Non-pigmented ciliary epithelial cell (primary cell): ENCODE measurements around the gene INSIG1.

Experiments
- DNase-seq: peaks from one replicate; pipeline ENCODE4 v3.0.0-alpha.2; 2010; ENCODE audit warnings: low read depth

The INSIG1 gene

DNA sequence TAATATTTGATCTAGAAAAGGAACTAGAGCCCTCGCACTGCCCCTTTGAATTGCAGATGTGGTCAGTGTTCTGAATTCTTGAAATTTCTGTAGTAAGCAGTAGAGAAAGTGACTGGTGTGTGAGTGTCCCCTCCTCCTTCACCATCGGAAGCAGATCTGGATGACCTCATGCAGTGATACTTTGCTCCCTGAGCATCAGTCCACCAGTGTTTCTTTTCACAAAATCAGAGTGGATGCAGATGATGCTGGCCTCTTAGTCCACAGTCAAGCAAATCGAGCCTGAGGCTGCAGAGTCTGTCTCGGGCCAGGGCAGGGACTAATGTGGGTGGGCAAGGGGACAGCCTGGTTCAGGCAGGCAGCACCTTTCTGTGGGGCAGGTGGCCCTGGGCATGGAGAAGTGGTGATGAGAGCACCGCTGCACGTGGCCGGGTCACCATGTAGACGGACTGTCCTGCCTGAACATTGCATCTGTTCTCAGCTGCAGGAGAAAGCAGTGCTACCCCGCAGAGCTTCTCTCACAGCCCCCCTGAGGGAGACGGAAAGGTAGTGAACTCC, 5.4 kb downstream of the INSIG1 start:
- no peak for DNase-seq

DNA sequence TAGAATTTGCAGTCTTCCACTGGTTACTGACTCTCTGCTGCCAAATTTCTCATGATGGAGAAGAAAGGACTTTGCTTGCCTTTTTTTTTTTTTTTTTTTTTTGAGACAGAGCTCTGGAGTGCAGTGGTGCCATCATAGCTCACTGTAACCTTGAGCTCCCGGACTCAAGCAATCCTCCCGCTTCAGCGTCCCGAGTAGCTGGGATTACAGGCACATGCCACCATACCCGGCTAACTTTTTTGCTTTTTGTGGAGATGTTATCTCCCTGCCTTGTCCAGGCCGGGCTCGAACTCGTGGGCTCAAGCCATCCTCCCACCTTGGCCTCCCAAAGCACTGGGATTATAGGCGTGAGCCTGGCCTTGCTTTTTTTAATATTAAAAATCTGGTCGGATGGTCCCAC, 6.2 kb downstream of the INSIG1 start:
- no peak for DNase-seq

DNA sequence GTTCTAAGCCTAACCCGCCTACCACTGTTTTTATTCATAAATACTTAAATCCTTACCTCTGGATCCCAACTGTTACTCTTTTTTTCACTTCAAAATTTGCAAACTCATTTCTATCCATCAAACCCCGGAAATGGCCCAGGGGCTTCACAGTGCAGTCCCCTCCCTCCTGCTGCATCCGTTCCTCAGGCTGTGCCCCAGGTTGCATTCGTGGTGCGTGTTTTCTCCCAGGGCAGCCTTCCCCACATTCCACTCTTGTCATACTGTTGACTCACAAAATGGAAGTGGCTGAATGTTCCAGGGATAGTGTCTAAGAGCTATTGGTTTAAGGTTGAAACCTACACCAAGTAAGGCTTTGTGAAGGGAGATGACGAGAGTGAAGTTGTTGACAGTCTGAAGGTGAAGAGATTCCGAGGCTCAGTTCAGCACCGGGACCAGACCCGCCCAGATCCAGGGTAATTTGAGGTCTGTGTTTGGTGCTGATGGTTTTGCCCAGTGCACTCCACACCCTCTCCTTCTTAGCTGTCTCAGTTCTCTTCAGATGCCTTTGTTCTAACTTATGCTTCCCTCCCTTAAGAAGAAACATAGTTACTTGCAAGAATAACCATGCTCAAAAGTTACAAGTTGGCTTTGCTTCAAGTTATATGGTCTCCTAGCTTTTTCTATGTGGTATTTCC, 7.7 kb downstream of the INSIG1 start:
- no peak for DNase-seq

DNA sequence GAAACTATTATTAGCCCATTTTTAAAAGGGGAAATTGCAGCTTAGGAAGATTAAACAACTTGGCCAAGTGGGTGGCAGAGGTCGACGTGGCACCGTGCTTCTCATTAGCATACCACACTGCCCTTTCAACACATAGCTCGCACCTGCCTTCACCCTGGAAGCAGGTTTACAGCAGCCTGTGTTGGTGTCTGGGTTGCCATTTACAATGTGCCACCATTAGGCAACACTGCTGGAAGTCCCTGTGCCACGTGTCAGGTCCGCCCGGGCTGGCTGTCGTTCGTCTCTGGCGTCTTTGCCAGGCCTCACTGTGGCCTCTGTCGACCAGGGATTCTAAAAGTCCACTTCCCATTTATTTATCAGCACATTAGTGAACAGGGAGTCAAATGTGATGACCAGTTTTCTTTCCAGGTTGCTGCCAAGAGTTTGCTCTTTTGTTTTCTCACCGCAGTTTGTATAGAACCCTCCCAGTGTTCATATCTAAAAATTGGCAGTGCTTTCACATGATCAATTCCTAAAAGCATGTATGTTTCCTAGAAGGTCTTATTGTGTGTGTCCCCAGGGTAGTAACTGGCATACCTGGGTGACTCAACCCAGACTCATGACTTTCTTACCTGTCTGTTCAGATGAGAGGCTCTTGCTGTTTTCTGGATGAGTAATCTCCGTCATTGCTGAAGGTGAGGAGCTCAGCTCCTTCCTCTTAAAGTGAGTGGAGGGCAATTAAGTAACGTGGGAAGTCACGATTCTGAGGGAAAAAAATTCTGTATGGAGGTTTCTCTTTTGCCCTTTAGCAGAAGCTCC, 9.2 kb downstream of the INSIG1 start:
- DNase-seq = no peak

DNA sequence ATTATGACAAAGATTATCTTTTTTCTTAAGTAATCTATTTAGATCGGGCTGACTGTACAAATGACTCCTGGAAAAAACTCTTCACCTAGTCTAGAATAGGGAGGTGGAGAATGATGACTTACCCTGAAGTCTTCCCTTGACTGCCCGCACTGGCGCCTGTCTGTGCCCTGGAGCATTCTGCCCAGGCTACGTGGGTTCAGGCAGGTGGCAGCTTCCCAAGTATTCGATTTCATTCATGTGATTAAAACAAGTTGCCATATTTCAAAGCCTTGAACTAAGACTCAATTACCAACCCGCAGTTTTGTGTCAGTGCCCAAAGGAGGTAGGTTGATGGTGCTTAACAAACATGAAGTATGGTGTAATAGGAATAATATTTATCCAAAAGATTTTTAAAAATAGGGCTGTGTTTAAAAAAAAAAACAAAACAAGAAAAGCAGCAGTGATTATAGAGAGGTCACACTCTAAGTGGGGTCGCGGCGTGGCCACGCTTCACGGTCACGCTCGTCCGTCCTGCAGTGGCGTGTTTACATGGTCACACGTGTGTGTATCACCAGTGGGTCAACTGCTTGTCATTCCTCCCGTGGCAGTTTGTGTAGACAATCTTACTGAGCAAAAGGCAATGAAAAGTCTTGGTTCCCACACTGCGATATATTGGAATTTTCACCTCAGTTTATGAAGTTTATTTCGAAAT, 10.8 kb downstream of the INSIG1 start:
- no peak for DNase-seq

DNA sequence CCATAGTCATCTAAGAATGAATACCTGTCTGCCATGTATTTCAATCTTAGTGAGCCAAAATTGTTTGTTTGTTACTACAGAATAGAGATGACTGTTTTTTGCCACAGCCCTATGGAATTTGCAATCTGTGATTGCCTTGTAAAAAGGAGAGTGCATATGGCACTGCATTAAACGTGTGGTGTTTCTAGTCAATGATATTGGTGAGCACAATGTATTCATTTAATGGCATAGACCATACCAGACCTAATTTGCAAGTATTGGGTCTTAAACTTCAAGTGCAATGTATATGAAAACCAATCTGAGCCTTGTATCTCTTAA, 11.3 kb downstream of the INSIG1 start:
- no peak for DNase-seq

DNA sequence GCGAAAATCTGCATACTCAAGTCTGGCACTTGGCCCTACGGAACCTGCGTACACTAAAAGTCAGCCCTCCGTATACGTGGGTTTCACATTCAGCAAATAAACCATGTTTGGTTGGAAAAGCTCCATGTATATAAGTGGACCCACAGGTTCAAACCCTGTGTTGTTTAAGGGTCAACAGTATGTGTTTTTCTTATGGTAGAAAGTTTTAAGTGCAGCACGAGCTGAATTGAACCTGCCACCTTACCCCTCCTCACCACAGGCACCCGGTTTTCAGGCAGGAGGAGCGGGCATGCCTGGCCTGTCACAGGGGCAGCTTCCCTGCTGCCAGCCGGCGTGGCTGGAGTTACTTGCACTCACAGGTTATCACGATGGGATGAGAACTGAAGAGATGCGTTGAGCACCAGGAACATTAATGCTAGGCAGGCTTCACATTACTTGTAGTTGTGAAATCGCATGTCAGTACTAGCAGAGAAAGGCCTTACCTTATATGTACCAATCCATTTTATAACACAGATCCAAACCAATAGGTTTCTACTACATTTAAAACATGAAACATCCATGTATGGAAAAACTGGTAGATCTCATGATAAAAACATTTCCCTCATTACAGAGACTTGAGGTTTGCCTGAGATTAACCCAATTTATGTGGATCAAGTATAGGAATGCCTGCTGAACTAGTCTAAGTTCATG, 12.9 kb downstream of the INSIG1 start:
- no peak for DNase-seq

DNA sequence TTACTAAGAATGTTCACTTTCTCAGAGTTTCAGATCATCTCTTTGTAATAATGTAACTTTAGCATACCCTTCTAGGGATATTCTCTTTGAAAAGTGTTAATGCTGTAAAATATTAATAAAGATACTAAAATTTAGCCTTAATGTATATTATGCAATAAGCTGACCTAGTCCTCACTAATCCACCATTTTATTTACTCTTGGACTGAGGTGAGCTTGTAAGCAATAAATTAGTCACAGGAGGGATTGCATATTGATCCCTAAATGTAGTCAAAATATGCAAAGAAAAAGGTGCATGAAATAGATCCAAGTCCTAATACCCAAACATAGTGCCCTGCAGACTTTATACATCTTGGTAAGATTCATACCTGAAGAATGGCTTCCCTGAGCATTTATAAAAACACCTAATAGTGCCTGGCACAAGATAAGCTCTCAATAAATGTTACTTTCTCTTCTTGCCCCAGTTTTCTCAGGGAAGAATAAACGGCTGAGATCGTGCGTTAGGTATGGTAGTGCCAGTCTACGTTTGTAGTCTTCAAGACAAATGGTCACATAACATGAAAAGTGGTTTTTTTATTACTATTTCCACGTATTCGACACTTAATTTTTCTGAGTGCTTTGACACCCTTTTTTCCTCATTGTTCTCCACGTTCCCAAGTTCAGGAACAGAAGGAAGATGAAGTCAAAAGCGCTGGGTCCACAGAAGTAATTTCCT, 14.3 kb downstream of the INSIG1 start:
- no peak for DNase-seq

DNA sequence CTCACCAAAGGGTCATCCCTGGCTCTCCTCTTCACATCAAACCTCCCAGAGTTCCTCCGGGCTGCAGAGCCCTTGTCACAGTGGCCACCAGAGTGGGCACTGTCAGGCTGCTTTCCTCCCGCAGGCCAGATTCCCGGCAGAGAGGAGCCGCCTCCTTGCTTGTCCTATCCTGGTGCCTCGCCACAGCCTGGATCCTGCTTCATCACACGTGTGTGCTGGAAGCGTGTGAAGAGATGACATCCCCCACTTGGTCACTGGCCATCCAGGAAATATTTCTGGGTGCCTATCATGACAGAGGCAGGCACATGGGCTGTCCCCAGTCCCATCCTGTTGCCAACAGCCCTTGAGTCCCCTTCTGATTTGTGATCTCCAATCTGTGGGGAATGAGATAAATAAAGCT, 15.0 kb downstream of the INSIG1 start:
- no peak for DNase-seq

DNA sequence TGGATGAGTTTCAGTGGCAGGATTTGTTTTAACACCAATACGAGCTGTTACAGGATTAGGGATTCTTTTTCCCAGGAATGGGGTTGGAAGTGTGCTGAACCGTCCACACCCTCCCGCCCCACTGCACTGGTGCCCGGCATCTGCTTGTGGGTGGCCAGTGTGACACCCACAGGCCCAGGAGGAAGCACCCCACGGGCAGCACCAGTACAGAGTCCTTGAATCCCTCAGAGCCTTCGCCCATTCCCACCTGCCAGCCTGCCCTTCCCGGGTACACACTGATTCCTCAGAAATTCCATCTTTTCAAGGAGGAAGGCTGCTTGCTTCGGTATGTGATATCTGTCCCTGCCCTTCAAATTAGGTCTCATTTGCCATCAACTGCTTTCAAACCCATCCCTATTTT, 15.4 kb downstream of the INSIG1 start:
- DNase-seq = no peak

DNA sequence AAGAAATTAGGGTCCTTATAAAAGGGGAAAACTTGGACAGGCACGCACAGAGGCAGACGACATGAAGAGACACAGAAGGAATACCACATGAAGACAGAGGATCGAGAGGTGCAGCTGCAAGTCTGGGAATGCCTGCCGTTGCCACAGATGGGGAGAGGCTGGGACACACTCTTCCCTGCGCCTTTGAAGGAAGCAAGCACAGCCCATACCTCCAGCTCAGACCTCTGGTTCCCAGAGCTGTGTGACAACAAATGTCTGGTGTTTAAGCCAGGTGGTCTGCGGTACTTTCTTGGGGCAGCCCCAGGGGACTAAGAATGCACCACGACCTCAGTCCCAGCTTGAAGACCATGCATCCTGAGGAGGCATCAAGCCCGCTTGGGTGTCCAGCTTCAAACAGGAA, 18.3 kb downstream of the INSIG1 start:
- no peak for DNase-seq

DNA sequence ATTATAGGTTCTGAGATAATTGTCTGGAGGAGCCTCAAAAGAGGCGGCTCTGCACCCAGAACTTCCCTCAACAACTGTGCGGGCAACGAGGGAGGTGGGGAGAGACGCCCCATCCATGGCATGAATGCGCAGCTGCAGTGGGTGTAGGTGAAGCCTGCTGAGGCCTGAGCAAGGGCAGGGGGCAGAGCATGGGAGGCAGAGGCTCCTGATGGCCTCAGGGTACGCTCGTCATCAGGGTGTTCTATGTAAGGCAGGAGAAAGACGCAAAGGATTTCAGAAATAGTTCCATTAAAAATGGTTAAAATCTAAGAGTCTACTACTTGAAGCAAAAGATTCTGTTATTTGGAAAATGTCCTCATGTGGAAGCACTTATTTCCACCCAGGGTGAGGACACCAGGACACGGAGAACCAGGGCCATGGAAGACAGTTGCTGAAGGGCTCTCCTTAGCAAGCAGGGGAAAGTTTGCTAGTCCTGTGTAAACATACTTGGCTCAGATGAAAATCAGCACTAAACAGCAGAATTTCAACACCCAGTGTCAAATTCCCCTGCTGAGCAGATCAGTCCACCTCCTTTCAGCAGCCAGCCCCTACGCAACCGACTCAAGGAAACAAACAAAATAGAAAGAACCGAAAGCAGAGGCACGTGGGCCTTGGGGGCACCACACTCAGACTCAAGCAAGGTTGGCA, 18.9 kb downstream of the INSIG1 start:
- no peak for DNase-seq

DNA sequence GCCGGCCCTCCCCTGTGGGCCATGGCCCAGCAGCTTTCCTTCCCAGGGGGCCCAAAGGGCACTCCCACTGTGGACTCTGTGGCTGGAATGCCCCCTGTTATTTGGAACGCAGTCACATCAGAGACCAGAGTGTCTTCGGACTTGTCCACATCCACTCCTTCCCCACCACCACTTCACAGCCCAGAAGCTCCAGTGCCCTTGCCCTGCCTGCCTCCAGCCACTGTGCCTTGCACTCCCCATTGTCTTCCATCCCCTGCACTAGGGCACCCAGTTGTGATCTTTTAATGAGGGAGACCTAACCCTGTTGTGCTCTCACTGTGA, 19.4 kb downstream of the INSIG1 start:
- DNase-seq = no peak

DNA sequence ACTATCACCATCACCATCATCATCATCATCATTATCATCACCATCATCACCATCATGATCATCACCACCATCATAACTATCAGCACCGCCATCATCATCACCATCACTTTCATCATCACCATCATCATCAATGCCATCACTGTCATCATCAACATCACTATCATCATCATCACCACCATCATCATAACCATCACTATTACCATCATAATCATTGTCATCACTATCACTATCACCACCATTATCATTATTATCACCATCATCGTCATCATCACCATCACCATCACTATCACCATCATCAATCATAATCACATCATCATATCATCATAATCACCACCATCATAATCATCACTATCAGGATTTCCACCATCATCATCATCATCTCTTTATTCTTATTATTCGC, 20.6 kb downstream of the INSIG1 start:
- no peak for DNase-seq

DNA sequence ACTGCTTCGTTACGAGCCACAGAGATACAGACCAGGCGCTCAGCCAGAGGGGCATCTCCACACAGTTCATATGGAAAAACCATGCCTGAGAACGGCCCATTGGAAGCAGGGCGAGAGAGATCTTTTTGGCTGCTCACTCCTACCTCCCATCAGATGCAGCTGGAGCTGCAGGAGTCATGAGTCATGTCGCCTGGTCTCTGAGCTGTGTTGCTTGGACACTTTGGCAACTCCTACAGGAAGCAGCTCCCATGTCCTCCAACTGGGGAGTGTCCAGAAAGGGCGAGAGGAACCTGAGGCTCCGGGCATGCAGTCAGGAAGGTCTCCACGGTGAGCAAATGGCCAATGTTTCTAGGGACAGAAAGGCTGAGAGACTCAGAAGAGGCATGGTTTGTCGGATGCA, 24.9 kb downstream of the INSIG1 start:
- DNase-seq = no peak

DNA sequence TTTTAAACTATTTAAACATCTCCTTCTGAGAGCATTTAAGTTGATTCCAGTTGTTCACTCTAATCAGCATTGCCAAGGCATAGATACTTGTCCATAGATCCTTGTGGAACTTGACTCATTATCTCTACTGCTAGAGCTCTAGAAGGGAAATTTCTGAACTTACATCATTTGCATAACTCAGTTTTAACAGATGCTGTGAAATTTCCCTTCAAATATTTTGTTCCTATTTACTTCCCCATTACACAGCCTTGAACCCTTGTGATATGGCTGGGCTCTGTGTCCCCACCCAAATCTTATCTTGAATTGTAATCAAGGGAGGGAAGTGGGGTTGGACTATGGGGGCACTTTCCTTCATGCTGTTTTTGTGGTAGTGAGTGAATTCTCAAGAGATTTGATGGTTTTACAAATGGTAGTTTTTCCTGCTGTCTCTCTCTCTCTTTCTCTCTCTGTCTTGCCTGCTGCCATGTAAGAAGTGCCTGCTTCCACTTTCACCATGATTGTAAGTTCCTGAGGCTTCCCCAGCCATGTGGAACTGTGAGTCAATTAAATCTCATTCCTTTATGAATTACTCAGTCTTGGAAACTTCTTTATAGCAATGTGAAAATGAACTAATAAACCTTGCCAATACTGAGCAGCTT, 25.4 kb downstream of the INSIG1 start:
- DNase-seq = no peak

DNA sequence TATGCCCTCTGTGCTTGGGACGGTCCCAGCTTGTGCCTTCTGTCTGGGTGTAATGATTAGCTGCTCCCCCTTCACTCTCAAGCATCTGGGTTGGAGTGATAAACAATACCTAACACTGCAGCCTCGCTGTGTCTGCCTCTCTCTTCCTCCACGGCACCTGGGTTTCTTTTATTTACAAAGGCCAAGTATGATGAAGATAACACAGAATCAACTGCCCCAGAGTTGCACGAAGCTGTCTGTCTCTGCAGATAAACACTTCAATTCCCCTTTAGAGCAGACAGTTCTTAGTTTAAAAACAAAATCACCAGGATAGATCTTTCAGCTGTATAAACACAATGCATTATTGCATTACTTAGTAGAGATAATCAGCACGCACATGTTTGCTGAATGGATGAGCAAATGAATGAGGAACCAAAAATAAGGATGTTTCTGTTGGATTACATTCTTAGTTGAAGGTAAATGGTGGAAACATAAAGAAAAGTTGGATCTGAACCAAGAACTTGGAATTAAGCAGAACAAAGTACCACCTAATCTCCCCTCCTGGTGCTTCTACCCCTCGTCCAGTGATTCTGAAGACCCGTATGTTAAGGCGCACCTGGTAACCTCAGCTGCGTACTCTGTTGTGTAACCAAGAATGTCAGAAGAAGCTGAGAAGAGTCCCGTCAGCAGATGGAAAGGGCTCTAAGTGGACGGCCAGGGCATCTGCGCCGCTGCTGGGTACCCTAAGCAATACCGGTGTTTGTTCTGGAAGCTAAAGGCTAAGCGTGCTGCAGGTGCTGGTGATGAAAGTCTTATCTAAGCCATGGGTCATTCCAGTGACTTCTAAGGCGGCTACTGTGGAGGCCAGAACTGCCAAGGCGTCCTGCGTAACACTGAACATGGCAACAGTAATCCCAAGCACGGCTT, 26.6 kb downstream of the INSIG1 start:
- DNase-seq = no peak

DNA sequence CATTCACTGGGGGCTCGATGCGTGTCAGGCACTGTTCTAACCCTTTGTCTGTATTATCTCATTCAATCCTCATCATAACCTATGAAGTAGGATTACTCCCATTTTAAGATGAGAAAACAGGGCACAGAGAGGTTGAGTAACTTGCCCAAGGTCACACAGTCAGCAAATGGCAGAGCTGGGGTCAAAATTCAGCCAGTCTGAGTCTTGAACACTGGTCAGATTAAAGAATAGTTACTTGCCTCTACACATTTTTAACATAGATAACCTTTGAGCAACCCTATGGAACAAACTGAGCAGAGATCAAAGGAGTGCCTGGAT, 27.2 kb downstream of the INSIG1 start:
- DNase-seq = no peak

DNA sequence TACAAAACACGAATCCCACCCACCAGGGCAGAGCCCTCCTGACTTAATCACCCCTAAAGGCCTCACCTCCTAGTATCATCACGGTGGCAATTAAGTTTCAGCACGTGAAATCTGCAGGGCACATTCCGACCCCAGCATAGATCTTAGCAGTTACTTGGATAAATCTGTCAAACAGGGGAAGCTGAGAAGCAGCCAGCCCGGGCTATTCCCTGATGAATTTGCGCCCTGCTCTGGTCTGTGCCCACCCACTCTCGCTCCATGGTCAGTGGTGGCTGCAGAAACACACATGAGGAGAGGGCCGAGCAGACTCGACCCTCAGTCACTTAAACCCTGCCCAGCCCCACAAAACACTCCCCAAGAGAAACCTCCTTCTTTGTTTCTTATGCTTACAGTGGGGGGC, 28.7 kb downstream of the INSIG1 start:
- no peak for DNase-seq
